ENCODE measurements around the gene ANGPTL8.

ANGPTL8 gene

GRCh38 chr19:11204076-11204602 is 35.3 kb upstream of the ANGPTL8 start:
- DNase-seq: no peak

GRCh38 chr19:11204943-11205349 is 34.5 kb upstream of the ANGPTL8 start:
- no peak for DNase-seq

GRCh38 chr19:11205939-11206570 is 33.4 kb upstream of the ANGPTL8 start:
- no peak for DNase-seq

- no peak for DNase-seq
These were observed 30.6 kb upstream of the ANGPTL8 start for GRCh38 chr19:11208561-11209471.

- no peak for DNase-seq
These were observed 29.4 kb upstream of the ANGPTL8 start for GRCh38 chr19:11209839-11210655.

- no peak for DNase-seq
These were observed 28.8 kb upstream of the ANGPTL8 start for GRCh38 chr19:11210656-11210928.

GRCh38 chr19:11214387-11214786 is 25.0 kb upstream of the ANGPTL8 start:
- no peak for DNase-seq

GRCh38 chr19:11221082-11221598 is 18.3 kb upstream of the ANGPTL8 start:
- DNase-seq: no peak

- DNase-seq: no peak
These were observed 16.2 kb upstream of the ANGPTL8 start for GRCh38 chr19:11223200-11223599.

GRCh38 chr19:11224429-11224828 is 15.0 kb upstream of the ANGPTL8 start:
- no peak for DNase-seq

- DNase-seq: no peak
These were observed 14.2 kb upstream of the ANGPTL8 start for GRCh38 chr19:11225172-11225571.

GRCh38 chr19:11225815-11226214 is 13.6 kb upstream of the ANGPTL8 start:
- DNase-seq: no peak

- DNase-seq: no peak
These were observed 12.7 kb upstream of the ANGPTL8 start for GRCh38 chr19:11226716-11227166.

GRCh38 chr19:11227195-11227886 is 12.1 kb upstream of the ANGPTL8 start:
- DNase-seq: no peak

- no peak for DNase-seq
These were observed 8.6 kb upstream of the ANGPTL8 start for GRCh38 chr19:11230621-11231386.

GRCh38 chr19:11232555-11232954 is 6.9 kb upstream of the ANGPTL8 start:
- no peak for DNase-seq

GRCh38 chr19:11233073-11233472 is 6.3 kb upstream of the ANGPTL8 start:
- DNase-seq: no peak

- DNase-seq: no peak
These were observed 4.8 kb upstream of the ANGPTL8 start for GRCh38 chr19:11234486-11235075.

- no peak for DNase-seq
These were observed 2.8 kb upstream of the ANGPTL8 start for GRCh38 chr19:11236324-11237301.

- no peak for DNase-seq
These were observed 2.1 kb upstream of the ANGPTL8 start for GRCh38 chr19:11237321-11237720.

All from amniotic stem cell (primary cell).